HEK293 (cell line): ENCODE results near the gene SULF2.

Source experiments
- CTCF ChIA-PET: fragments of 350-600 bp; formaldehyde crosslinking; extraction: SDS; loops from one replicate; lab custom pipeline; 2021; ENCODE audit warnings: antibody characterized with exemption; lab: Yijun Ruan, JAX
- POLR2A ChIA-PET: fragments of 300-600 bp; formaldehyde crosslinking; extraction: SDS; loops from one replicate; lab custom pipeline; 2020; ENCODE audit warnings: antibody characterized with exemption, inconsistent platforms; lab: Yijun Ruan, JAX
- H3K27ac ChIP-seq: fragments of 200-500 bp; sonication (Bioruptor generic); 2 replicates; pipeline ENCODE4 v1.5.1; 2014; ENCODE audit warnings: low read depth, low read length, control low read depth, inconsistent platforms; ENCODE audit errors: extremely low read depth
- H3K36me3 ChIP-seq, 2 experiments: fragments of 200-500 bp in 1 of 2; sonication (Bioruptor generic) in 1 of 2; 1 replicate in 1 of 2; 2 replicates in 1 of 2; pipeline ENCODE4 v1.5.1; 2014 to 2017; ENCODE audit warnings: inconsistent platforms in 2 of 2, low read length in 2 of 2; ENCODE audit not compliant: control insufficient read depth in 2 of 2, insufficient read depth in 1 of 2
- H3K4me1 ChIP-seq: fragments of 200-500 bp; sonication (Bioruptor generic); 2 replicates; pipeline ENCODE4 v1.5.1; 2014; ENCODE audit warnings: mild to moderate bottlenecking, low read length, inconsistent platforms; ENCODE audit not compliant: control insufficient read depth, insufficient read depth
- H3K4me3 ChIP-seq: 2 replicates; pipeline ENCODE4 v1.5.1; 2011; ENCODE audit warnings: low read depth, mild to moderate bottlenecking, control low read depth, low read length, moderate library complexity
- H3K9me3 ChIP-seq: fragments of 200-500 bp; sonication (Bioruptor generic); 2 replicates; pipeline ENCODE4 v1.5.1; 2014; ENCODE audit warnings: low read depth, low read length, inconsistent platforms; ENCODE audit not compliant: control insufficient read depth, insufficient read depth
- BCL11A ChIP-seq: fragments of 450-650 bp; formaldehyde crosslinking; IDR thresholded peaks from 2 replicates; pipeline ENCODE4 v1.5.1; 2016; ENCODE audit warnings: low read depth, missing biosample characterization, missing genetic modification characterization
- HOXA7 ChIP-seq: sonication (generic); formaldehyde crosslinking; IDR thresholded peaks from 2 replicates; pipeline ENCODE4 v1.8.1; 2022; ENCODE audit warnings: missing genetic modification reagents, borderline replicate concordance
- KLF1 ChIP-seq: fragments of 450-650 bp; formaldehyde crosslinking; IDR thresholded peaks from 2 replicates; pipeline ENCODE4 v1.5.1; 2016; ENCODE audit warnings: missing biosample characterization, missing genetic modification characterization
- SETDB1 ChIP-seq: IDR thresholded peaks from one replicate; pipeline ENCODE4 v1.6.1; 2017; ENCODE audit warnings: mild to moderate bottlenecking, low read length, moderate library complexity, mixed read lengths; ENCODE audit not compliant: insufficient read length
- SP7 ChIP-seq: fragments of 450-650 bp; formaldehyde crosslinking; IDR thresholded peaks from 2 replicates; pipeline ENCODE4 v1.5.1; 2016; ENCODE audit warnings: missing biosample characterization, missing genetic modification characterization
- ZBTB20 ChIP-seq: fragments of 450-650 bp; formaldehyde crosslinking; IDR thresholded peaks from 2 replicates; pipeline ENCODE4 v1.5.1; 2016; ENCODE audit warnings: missing biosample characterization, missing genetic modification characterization
- ZBTB7A ChIP-seq: fragments of 450-650 bp; formaldehyde crosslinking; IDR thresholded peaks from 2 replicates; pipeline ENCODE4 v1.5.1; 2016; ENCODE audit warnings: low read depth, missing biosample characterization, missing genetic modification characterization
- ZFP69B ChIP-seq: fragments of 450-650 bp; formaldehyde crosslinking; IDR thresholded peaks from 2 replicates; pipeline ENCODE4 v1.5.1; 2016; ENCODE audit warnings: missing biosample characterization, missing genetic modification characterization
- ZIC2 ChIP-seq: fragments of 450-650 bp; formaldehyde crosslinking; IDR thresholded peaks from 2 replicates; pipeline ENCODE4 v1.5.1; 2016; ENCODE audit warnings: missing biosample characterization, missing genetic modification characterization
- ZNF114 ChIP-seq: fragments of 450-650 bp; formaldehyde crosslinking; IDR thresholded peaks from 2 replicates; pipeline ENCODE4 v1.5.0; 2017; ENCODE audit warnings: missing biosample characterization, missing genetic modification characterization
- ZNF146 ChIP-seq: fragments of 450-650 bp; formaldehyde crosslinking; IDR thresholded peaks from 2 replicates; pipeline ENCODE4 v1.5.1; 2016; ENCODE audit warnings: missing biosample characterization, missing genetic modification characterization
- ZNF155 ChIP-seq: fragments of 450-650 bp; formaldehyde crosslinking; IDR thresholded peaks from 2 replicates; pipeline ENCODE4 v1.5.1; 2016; ENCODE audit warnings: missing biosample characterization, missing genetic modification characterization
- ZNF157 ChIP-seq: fragments of 450-650 bp; formaldehyde crosslinking; IDR thresholded peaks from 2 replicates; pipeline ENCODE4 v1.5.1; 2016; ENCODE audit warnings: missing biosample characterization, missing genetic modification characterization
- ZNF174 ChIP-seq: fragments of 450-650 bp; formaldehyde crosslinking; IDR thresholded peaks from 2 replicates; pipeline ENCODE4 v1.5.0; 2017; ENCODE audit warnings: missing biosample characterization, mild to moderate bottlenecking, missing genetic modification characterization
- ZNF175 ChIP-seq: fragments of 450-650 bp; formaldehyde crosslinking; IDR thresholded peaks from 2 replicates; pipeline ENCODE4 v1.5.1; 2016; ENCODE audit warnings: missing biosample characterization, missing genetic modification characterization
- ZNF184 ChIP-seq: fragments of 450-650 bp; IDR thresholded peaks from 2 replicates; pipeline ENCODE4 v1.5.1; 2018; ENCODE audit warnings: missing biosample characterization, mild to moderate bottlenecking, missing genetic modification characterization
- ZNF202 ChIP-seq: fragments of 450-650 bp; formaldehyde crosslinking; IDR thresholded peaks from 2 replicates; pipeline ENCODE4 v1.5.1; 2016; ENCODE audit warnings: missing biosample characterization, missing genetic modification characterization, borderline replicate concordance
- ZNF214 ChIP-seq: fragments of 450-650 bp; formaldehyde crosslinking; IDR thresholded peaks from 2 replicates; pipeline ENCODE4 v1.5.1; 2017; ENCODE audit warnings: missing biosample characterization, mild to moderate bottlenecking, missing genetic modification characterization, borderline replicate concordance
- ZNF248 ChIP-seq: fragments of 450-650 bp; formaldehyde crosslinking; IDR thresholded peaks from 2 replicates; pipeline ENCODE4 v1.5.1; 2017; ENCODE audit warnings: missing biosample characterization, missing genetic modification characterization
- ZNF302 ChIP-seq: fragments of 450-650 bp; formaldehyde crosslinking; IDR thresholded peaks from 2 replicates; pipeline ENCODE4 v1.5.1; 2016; ENCODE audit warnings: missing biosample characterization, missing genetic modification characterization, low read depth
- ZNF324 ChIP-seq: fragments of 450-650 bp; formaldehyde crosslinking; IDR thresholded peaks from 2 replicates; pipeline ENCODE4 v1.5.1; 2016; ENCODE audit warnings: missing biosample characterization, missing genetic modification characterization
- ZNF366 ChIP-seq: fragments of 450-650 bp; formaldehyde crosslinking; conservative IDR thresholded peaks from 2 replicates; pipeline ENCODE4 v1.5.1; 2016; ENCODE audit warnings: missing biosample characterization, missing genetic modification characterization
- ZNF37A ChIP-seq: fragments of 450-650 bp; IDR thresholded peaks from 2 replicates; pipeline ENCODE4 v1.5.1; 2018; ENCODE audit warnings: missing biosample characterization, missing genetic modification characterization
- ZNF391 ChIP-seq: fragments of 450-650 bp; formaldehyde crosslinking; IDR thresholded peaks from 2 replicates; pipeline ENCODE4 v1.5.1; 2016; ENCODE audit warnings: low read depth, missing biosample characterization, missing genetic modification characterization, borderline replicate concordance
- ZNF555 ChIP-seq: fragments of 450-650 bp; formaldehyde crosslinking; conservative IDR thresholded peaks from 2 replicates; pipeline ENCODE4 v1.5.1; 2017; ENCODE audit warnings: missing biosample characterization, mild to moderate bottlenecking, missing genetic modification characterization, inconsistent platforms
- ZNF558 ChIP-seq: fragments of 450-650 bp; formaldehyde crosslinking; IDR thresholded peaks from 2 replicates; pipeline ENCODE4 v1.5.1; 2016; ENCODE audit warnings: missing biosample characterization, missing genetic modification characterization
- ZNF561 ChIP-seq: fragments of 450-650 bp; IDR thresholded peaks from 2 replicates; pipeline ENCODE4 v1.5.1; 2018; ENCODE audit warnings: missing biosample characterization, missing genetic modification characterization, borderline replicate concordance
- ZNF585B ChIP-seq: fragments of 450-650 bp; formaldehyde crosslinking; IDR thresholded peaks from 2 replicates; pipeline ENCODE4 v1.5.1; 2016; ENCODE audit warnings: missing biosample characterization, missing genetic modification characterization
- ZNF621 ChIP-seq: fragments of 450-650 bp; formaldehyde crosslinking; IDR thresholded peaks from 2 replicates; pipeline ENCODE4 v1.5.1; 2017; ENCODE audit warnings: missing biosample characterization, missing genetic modification characterization
- ZNF623 ChIP-seq: fragments of 450-650 bp; formaldehyde crosslinking; IDR thresholded peaks from 2 replicates; pipeline ENCODE4 v1.5.1; 2016; ENCODE audit warnings: missing biosample characterization, missing genetic modification characterization
- ZNF830 ChIP-seq: fragments of 450-650 bp; IDR thresholded peaks from 2 replicates; pipeline ENCODE4 v1.5.0; 2018; ENCODE audit warnings: missing biosample characterization, missing genetic modification characterization, low read depth, mild to moderate bottlenecking, moderate library complexity
- ZNF837 ChIP-seq: fragments of 450-650 bp; formaldehyde crosslinking; IDR thresholded peaks from 2 replicates; pipeline ENCODE4 v1.5.1; 2016; ENCODE audit warnings: missing biosample characterization, missing genetic modification characterization
- ZSCAN23 ChIP-seq: fragments of 450-650 bp; formaldehyde crosslinking; IDR thresholded peaks from 2 replicates; pipeline ENCODE4 v1.5.1; 2016; ENCODE audit warnings: missing biosample characterization, missing genetic modification characterization
- TF ChIP-seq, protein P1 (sequence below): fragments of 450-650 bp; formaldehyde crosslinking; IDR thresholded peaks from 2 replicates; pipeline ENCODE4 v1.5.1; 2016; ENCODE audit warnings: missing biosample characterization, missing genetic modification characterization, low read depth
- TF ChIP-seq, protein P2 (sequence below): fragments of 450-650 bp; formaldehyde crosslinking; IDR thresholded peaks from 2 replicates; pipeline ENCODE4 v1.5.1; 2016; ENCODE audit warnings: missing biosample characterization, missing genetic modification characterization

SULF2 gene

DNA sequence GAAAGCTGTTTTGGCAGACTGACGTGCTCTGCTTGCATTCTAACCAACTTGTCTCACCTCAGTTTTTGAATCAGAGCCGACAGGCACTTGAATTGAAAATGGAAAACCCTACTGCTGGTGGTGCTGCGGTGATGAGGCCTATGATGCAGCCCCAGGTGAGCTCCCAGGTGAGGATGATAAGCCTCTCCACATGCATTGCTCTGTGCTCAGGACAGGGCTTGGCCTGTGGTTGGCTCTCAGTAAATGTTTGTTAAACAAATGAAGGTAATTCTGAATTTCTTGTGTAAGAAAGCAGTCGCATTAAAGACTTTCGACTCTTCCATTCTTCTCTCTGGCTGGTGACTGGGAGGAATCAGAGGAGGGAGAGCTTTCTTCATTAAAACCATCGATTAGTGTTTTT is 136.3 kb downstream of the SULF2 start (continued):
- TF ChIP-seq ZNF37A (tag by site-specific recombination): no peak
- TF ChIP-seq ZNF214 (tag by site-specific recombination): no peak
- no peak for TF ChIP-seq ZNF146

DNA sequence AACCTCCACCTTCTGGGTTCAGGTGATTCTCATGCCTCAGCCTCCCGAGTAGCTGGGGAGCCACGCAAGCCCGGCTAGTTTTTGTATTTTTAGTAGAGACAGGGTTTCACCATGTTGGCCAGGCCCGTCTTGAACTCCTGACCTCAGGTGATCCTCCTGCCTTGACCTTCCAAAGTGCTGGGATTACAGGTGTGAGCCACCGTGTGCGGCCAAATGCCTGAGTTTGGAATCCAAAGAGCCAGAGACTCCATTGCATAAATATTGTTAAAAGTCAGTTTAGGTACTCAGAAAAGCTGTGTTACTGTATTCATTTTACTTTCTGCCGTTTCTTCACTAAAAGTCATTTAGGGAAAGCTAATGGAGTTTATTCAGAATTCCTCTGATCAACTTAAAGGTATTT is 137.3 kb downstream of the SULF2 start:
- Histone ChIP-seq H3K9me3 (no peaks in the 10 kb centered on the region), H3K36me3 (peaks cover 5 to 42% of the 10 kb centered on the region in 2 experiments), H3K27ac (no peak overlapping the region), H3K4me3 (no peak overlapping the region)
- ChIA-PET CTCF (interaction anchor here (1.4 kb wide), 2 partner anchors 30 to 973 kb away, joined by 4 read pairs; no protein-coding TSS in a partner anchor), POLR2A (no interaction called here)
- TF ChIP-seq ZNF830 (tag by site-specific recombination): no peak
- TF ChIP-seq ZNF623 (tag by site-specific recombination): no peak
- no peak for TF ChIP-seq ZNF202
- TF ChIP-seq ZNF558 (tag by site-specific recombination): no peak
- TF ChIP-seq HOXA7 (CRISPR knock-in tag): no peak
- TF ChIP-seq ZFP69B (tag by site-specific recombination): no peak
- TF ChIP-seq KLF1 (tag by site-specific recombination): no peak
- no peak for TF ChIP-seq ZBTB7A (tag by site-specific recombination)
- TF ChIP-seq ZIC2 (tag by site-specific recombination): no peak
- TF ChIP-seq BCL11A: no peak
- no peak for TF ChIP-seq SETDB1
- TF ChIP-seq, protein P1, sequence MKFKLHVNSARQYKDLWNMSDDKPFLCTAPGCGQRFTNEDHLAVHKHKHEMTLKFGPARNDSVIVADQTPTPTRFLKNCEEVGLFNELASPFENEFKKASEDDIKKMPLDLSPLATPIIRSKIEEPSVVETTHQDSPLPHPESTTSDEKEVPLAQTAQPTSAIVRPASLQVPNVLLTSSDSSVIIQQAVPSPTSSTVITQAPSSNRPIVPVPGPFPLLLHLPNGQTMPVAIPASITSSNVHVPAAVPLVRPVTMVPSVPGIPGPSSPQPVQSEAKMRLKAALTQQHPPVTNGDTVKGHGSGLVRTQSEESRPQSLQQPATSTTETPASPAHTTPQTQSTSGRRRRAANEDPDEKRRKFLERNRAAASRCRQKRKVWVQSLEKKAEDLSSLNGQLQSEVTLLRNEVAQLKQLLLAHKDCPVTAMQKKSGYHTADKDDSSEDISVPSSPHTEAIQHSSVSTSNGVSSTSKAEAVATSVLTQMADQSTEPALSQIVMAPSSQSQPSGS (tag by site-specific recombination): no peak
- TF ChIP-seq ZSCAN23 (tag by site-specific recombination): no peak
- TF ChIP-seq ZNF302 (tag by site-specific recombination): no peak
- no peak for TF ChIP-seq ZNF175
- no peak for TF ChIP-seq ZNF555 (tag by site-specific recombination)
- TF ChIP-seq ZNF324: no peak
- no peak for TF ChIP-seq ZNF157 (tag by site-specific recombination)
- TF ChIP-seq, all 188 proteins: peak for 0
- H3K4me1 ChIP-seq: no peaks in the 10 kb centered on the region

DNA sequence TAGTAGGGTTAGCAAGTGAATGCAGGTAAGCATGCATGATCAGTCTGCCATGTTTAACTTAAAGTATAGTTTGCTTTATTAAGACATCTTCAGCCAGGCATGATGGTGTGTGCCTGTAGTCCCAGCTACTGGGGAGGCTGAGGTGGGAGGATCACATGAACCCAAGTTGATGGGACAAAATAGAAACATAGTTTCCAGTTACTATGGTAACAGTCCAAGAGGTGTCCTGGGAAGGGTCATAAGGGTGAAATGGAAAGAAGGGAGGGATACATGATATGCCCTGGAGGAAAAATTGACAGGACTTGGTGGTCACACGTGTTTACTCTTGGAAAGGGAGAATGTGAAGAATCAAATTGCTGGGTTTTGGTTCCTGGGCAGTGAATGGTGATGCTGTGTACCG is 139.6 kb downstream of the SULF2 start:
- POLR2A ChIA-PET: no interaction called here
- H3K9me3 ChIP-seq: no peaks in the 10 kb centered on the region

More for the DNA sequence above, 139.6 kb downstream of the SULF2 start:
- Histone ChIP-seq H3K27ac (no peak overlapping the region), H3K36me3 (peaks cover 0 to 34% of the 10 kb centered on the region in 2 experiments; a peak in 2 of 3 replicates)
- CTCF ChIA-PET: interaction anchor here (0.6 to 0.9 kb wide), 3 partner anchors 18 to 79 kb away, joined by 3 to 6 read pairs (median 4); no protein-coding TSS in a partner anchor
- TF ChIP-seq ZNF184 (tag by site-specific recombination) (no peak), SP7 (no peak), ZNF155 (tag by site-specific recombination) (no peak), ZNF37A (tag by site-specific recombination) (no peak), ZNF391 (tag by site-specific recombination) (no peak), ZNF837 (tag by site-specific recombination) (no peak), ZNF621 (tag by site-specific recombination) (no peak), ZBTB20 (tag by site-specific recombination) (no peak), ZNF302 (tag by site-specific recombination) (no peak), ZNF366 (tag by site-specific recombination) (no peak), ZNF174 (tag by site-specific recombination) (no peak), ZNF585B (tag by site-specific recombination) (no peak), ZNF114 (no peak), ZNF214 (tag by site-specific recombination) (no peak), ZNF248 (no peak), ZNF561 (no peak)
- TF ChIP-seq, protein P2, sequence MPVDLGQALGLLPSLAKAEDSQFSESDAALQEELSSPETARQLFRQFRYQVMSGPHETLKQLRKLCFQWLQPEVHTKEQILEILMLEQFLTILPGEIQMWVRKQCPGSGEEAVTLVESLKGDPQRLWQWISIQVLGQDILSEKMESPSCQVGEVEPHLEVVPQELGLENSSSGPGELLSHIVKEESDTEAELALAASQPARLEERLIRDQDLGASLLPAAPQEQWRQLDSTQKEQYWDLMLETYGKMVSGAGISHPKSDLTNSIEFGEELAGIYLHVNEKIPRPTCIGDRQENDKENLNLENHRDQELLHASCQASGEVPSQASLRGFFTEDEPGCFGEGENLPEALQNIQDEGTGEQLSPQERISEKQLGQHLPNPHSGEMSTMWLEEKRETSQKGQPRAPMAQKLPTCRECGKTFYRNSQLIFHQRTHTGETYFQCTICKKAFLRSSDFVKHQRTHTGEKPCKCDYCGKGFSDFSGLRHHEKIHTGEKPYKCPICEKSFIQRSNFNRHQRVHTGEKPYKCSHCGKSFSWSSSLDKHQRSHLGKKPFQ (tag by site-specific recombination): no peak
- TF ChIP-seq, all 188 proteins: peak for 0
- no peak overlapping the region for H3K4me3 ChIP-seq
- H3K4me1 ChIP-seq: no peaks in the 10 kb centered on the region
